GF-D8 (cell line): ENCODE measurements around the gene COL11A2.

ENCODE experiments used
- DNase-seq: peaks from one replicate; lab custom pipeline; 2025; lab: John Stamatoyannopoulos, UW

Gene COL11A2

DNA sequence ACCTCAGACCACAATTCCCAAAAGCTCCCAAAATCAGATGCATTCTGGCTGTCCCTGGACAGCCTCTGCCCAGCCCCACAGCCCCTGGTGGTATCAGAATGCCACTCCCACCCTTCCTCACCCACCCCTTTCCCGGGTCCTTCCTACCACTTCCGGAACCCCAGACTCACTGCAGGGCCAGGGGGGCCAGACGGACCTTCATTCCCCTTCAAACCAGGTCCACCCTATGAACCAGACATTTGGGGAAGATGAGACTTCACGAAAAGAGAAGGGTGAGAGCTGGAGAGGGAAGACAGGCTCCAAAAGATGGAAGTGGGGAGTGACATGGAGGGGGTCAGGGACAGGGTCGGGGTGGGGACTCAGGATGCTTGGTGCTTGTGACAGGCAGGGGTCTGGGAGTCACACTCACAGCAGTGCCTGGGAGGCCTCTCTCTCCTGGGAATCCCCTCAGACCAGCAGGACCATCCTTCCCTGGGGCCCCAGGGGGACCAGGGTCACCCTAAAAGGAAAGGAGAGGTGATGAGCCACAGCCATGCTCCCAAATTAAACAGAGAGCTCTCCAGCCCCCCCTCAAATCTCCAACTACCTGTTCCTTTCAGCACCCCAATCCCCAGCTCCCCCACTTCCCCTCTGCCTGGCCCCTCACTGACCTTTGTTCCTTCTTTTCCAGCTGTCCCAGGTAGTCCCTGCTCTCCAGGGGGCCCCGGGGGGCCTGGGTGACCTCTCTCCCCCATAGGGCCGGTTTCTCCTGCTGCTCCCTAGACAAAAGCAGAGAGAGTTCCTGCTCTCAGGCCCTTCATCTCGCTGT lies 20.2 kb downstream of the COL11A2 start:
- DNase-seq, result no peak

- no peak for DNase-seq
Measured at GRCh38 chr6:33171016-33171879, 21.0 kb downstream of the COL11A2 start.

GRCh38 chr6:33170176-33171015 lies 21.9 kb downstream of the COL11A2 start:
- DNase-seq, result no peak

DNA sequence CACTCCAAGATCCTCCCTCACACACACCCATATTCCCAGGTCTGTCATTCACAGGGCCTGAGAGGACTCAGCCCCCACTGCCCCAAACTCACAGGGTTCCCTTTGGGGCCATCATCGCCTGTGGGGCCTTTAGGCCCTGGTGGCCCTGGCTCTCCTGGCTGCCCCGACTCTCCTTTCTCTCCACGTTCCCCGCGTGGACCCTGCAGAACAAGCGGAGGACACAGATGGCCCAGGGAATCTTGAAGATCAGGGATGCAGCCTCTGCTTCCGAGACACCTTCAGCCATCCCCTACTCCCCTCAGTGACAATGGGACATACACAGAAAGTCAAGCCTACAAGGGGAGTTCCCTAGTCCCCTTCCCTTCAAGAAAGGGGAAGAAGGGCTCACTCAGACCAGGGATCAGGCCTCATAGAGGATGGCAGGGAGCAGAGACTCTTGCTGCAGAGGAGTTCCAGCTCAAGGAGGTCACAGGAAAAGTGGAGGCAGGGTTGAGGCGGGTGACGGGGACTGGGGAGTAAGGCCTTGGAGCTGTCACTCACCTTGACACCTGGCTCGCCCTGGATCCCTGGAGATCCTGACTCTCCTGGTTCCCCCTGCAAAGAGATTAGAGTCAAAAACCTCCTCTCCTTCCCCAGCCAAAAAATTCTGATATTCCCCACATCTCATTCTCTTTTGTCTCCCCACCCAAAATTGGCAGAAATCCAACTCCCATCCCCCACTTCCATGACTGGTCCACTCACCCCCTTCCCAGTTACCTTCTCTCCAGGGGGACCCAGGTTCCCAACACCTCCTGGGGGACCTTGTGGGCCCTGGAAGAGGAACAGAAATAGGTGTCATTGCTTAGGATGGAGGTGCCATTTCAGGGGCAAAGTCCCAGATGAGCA lies 22.7 kb downstream of the COL11A2 start:
- DNase-seq, result no peak

DNA sequence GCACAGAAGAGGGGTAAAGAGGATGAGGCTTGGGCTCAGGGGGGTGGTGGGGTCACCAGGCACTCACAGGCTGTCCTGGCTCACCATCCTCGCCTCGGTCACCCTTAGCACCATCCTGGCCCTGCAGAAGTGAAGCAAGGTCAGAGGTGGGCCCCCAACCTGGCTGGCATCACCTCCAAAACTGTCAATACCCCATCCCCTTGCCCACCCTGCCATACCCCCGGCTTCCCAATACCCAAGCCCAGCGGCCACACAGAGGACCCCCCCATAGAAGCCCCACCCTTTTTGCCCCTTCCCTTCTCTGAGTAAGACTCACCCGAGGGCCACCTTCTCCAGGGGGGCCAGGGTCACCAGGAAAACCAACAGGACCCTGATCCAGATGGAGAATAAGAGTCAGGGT lies 23.6 kb downstream of the COL11A2 start:
- no peak for DNase-seq

DNA sequence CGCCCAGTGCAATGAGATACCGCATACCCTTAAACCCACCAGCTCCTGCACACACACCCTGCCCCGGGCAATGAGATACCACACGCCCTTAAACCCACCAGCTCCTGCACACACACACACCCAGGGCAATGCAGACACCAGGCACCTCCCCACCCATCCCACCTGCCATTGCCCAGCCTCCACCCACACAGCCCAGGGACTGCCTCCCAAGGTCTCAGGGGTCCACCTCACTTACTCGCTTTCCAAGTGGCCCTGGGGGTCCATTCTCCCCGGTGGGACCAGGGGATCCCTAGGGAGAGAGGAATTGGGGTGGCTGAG lies 24.0 kb downstream of the COL11A2 start:
- no peak for DNase-seq

DNA sequence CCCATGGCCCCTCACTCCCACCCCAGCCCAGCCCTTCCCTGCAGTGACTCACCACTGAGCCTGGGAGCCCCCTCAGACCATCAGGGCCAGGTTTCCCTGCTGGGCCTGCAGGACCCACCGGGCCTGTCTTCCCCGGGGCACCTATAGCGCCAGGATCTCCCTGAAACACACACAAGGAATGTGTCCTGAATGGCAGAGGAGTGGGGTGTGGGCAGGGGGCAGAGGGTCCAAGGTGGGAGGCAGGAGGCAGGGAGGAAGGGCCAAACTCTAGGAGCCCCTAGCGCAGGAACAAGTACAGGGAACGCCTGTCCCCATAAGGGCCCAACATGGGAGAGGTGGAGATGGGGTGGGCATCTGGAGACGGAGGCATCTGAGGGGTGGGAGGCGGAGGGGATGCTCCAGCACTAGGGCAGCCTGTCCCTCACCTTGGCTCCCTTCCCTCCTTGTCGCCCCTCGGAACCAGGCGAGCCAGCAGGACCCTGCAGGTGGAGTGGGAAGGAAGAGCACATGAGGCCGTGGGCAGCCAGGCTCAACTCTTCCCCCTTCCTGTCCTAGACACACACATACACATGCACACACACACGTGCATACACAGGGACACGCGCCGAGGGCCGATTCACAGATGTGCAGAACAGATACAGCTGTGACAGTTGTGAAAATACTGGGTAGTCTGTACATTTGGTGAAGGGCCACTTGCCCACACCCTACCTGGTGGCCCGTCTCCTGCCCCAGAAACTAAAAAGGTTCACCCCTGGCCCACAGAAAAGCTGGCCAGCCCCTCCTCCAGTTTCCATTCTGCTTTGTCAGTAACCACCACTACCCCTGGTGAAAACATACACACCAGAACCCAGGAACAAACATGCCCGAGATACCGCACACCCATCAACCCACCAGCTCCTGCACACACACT lies 24.6 kb downstream of the COL11A2 start:
- DNase-seq, result no peak

DNA sequence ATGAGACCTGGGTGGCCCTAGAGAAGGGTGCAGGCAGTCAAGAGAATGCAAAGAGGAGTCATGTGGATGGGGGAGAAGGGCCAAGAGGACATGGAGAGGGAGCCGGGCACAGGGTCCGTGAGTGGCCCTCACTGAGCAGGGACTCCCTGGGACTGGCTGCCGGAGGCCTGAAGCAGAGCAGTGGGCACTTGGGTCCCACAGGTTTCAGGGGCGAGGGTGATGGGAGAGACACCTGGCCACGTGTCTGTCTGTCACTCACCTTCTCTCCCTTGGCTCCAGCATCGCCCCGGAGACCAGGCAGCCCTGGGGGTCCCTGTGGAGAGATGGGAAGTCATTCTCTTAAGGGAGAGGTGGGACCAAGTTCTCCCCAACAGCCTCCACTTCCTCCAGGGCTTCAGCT lies 25.5 kb downstream of the COL11A2 start:
- DNase-seq, result no peak

GRCh38 chr6:33166363-33166762 lies 25.9 kb downstream of the COL11A2 start:
- no peak for DNase-seq

DNA sequence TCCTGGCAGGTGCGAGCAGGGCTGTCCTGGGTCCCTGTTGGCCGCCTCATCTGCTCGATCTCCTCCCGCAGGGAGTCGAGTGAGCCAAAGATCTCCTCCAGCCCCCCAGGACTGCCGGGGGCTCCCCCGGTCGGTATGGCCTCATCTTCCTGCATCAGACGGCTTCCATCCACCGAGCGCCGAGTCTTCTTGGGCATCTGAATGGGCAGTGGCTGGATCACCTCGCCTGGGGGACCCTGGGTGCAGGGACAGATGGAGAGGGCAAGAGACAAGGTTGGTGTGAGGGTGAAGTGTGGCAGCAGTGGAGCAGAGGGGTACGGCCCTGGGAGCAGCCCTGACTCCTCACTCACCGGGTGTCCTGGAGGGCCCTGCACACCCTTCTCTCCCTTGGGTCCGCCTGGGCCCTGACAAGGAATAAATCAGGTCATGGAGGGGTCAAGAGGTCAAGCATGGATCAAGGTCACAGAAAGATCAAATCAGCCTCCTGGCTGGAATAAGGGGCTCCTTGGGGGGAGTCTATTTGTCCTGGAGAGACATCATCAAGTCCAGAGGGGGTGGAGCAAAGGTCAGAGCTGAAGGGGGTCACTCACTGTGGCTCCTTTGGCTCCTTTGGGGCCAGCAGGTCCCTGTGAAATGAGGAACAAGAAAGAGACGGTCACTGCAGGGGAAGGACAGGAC lies 26.5 kb downstream of the COL11A2 start:
- no peak for DNase-seq

GRCh38 chr6:33164665-33165373 lies 27.4 kb downstream of the COL11A2 start:
- no peak for DNase-seq

- DNase-seq, result no peak
Measured at GRCh38 chr6:33164176-33164575, 28.1 kb downstream of the COL11A2 start.

DNA sequence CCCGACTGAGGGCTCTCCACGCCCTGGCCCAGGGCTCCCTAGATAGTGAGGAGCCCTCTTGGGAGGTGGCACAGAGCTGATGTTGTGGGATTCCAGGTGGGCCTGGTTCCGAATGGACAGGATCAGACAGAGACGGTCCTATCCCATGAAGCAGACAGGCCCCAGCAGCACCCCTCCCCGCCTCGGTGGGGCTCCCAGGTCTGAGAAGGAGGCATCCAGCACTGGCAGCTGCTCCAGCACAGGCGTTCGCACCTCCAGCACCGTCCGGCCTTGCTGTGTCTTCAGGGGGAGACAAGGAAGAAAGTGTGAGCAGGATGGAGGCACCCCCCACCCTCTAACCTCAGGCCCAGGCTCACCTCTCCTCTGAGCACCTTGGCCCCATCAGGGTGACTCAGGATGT lies 28.7 kb downstream of the COL11A2 start:
- DNase-seq, result no peak

DNA sequence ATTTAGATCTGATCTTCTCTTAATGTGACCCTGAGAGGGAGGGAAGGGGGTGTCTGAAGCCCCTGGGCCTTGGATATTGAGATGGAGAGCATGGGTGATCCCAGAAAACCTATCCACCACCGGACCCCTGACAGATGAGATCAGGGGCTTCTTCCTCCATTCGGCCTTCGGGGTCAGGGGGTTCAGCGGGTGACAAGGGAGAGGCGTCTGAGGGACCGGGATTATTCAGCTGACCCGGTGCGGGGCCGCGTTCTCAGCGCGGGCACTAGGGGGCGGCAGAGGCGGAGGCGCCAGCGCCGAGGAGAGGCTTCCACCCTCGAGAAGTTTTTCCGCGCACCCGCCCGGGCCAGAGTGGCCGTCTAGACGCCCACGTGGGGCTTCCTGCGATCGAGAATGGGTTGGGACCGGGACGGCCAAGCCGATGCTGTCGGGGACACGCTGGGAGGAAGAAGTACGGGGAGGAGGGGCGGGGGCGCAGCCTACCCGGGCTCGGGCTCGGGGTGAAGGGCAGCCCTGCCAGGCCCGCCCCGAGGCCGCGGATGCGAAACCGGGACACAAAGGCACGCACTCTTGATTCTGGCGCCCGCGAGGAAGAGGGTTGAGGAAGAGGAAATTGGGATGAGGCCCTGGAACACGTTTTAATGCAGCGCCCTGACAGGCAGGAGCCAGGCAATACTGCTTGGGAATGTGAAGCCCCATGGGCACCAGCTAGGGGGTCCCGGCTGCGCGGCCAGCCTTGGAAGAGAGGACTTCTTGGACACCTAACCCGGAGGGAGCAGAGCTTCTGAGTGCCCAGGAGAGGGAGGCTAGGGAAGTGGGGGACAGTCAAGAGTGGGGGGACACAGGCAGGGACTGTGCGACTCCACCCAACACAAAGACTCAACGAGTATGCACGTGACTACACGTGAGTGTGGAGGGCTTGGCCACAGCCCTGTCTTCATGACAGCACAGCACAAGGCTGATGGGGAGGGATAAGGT lies 30.6 kb downstream of the COL11A2 start:
- peak; percentile 15 for DNase-seq

DNA sequence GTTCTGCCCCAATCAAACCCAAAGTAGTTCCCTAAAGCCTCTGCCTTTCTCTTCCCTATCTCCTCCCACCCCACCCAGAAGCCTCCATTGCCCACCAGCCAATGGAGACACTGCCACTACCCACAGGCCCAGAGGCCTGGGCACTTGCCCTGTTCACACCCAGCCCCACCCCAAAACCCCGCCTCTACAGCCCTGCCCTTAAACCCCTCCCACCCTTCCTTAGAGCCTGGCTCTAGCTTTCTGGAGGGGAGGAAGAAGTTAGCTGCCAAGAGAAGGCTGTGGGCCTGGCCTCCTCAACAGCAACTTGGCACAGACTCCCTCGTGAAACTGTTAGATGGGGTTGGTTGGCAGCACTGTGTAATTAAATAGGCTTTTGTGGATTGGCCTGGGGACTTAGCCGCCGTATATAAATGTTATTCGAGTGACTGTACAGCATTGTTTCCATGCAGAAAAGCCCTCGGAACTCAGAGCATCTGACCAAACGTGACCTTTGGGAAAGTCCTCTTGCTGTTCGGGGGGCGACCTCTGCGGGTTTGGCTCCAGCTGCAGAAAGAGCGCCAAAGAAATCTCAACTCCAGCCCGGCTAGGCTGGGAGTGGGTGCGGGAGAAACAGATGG lies 31.4 kb downstream of the COL11A2 start:
- no peak for DNase-seq

GRCh38 chr6:33160096-33160495 lies 32.2 kb downstream of the COL11A2 start:
- DNase-seq, result no peak

GRCh38 chr6:33156964-33157363 lies 35.3 kb downstream of the COL11A2 start:
- no peak for DNase-seq

DNA sequence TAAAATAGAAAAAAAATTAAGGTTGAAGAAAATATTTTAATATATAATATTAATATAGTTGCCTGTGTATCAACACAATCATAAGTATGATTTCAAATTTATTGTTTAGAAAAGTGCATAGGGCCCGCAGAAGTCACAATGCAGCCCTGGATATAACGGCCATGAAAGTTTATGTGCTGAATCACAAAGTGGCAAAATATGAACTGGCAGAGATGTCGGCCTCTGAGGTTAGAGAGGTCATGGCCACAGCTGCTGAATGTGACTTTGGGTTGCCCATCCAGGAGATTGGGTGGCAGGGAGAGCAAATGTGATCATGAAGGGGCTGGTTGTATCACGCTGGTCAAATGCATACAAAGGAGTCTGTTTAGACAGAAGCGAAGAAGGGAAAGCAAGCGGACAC lies 35.7 kb downstream of the COL11A2 start:
- DNase-seq, result no peak
